HCT116 (cell line): ENCODE measurements around the gene TSPAN6. TPM values are rescaled to one million over a fixed set of nuclear protein-coding genes. Genes with fewer than 3 reads are reported as not detected.

Experiments used
- ATAC-seq: fragments of 200-7000 bp; cut with Tn5 transposase; 2 replicates; pipeline ENCODE4 v1.9.1; 2020; ENCODE audit warnings: mild to moderate bottlenecking, moderate library complexity
- BruUV-seq: library from RNA; stranded (reverse); fragments of 400-500 nt; replicated peaks from 2 replicates; lab custom pipeline; 2021; lab: Mats Ljungman, UMichigan
- CTCF ChIA-PET: fragments of 300-600 bp; sonication (Branson Sonifier 250); formaldehyde crosslinking; loops from one replicate; lab custom pipeline; 2021; ENCODE audit warnings: antibody characterized with exemption; lab: Charles Lee
- POLR2A ChIA-PET: fragments of 300-600, 350-600 bp; sonication (Branson Sonifier 250); formaldehyde crosslinking; loops from one replicate; lab custom pipeline; 2021; ENCODE audit warnings: antibody characterized with exemption; lab: Charles Lee
- RAD21 ChIA-PET, 2 experiments: fragments of 300-600 bp; sonication (Branson Sonifier 250); formaldehyde crosslinking; loops; one replicate each; lab custom pipeline; 2023; ENCODE audit warnings: low total read pairs in 2 of 2; ENCODE audit not compliant: uncharacterized antibody in 2 of 2, unreplicated experiment in 2 of 2, low non-redundant PET in 1 of 2; lab: Charles Lee
- DNase-seq: peaks from one replicate; pipeline ENCODE4 v3.0.0-alpha.2; 2010; ENCODE audit warnings: low read depth, low spot score
- H2AFZ ChIP-seq: fragments of 200-600 bp; shearing (Covaris generic), sonication (generic); 2 replicates; pipeline ENCODE4 v1.6.1; 2017; ENCODE audit warnings: low read depth, mixed run types, mixed read lengths, antibody characterized with exemption, low read length; ENCODE audit not compliant: poor library complexity, severe bottlenecking
- H3K27ac ChIP-seq: 2 replicates; pipeline ENCODE4 v1.5.1; 2012; ENCODE audit warnings: low read depth, low read length
- H3K27me3 ChIP-seq: fragments of 200-600 bp; sonication (generic); 2 replicates; pipeline ENCODE4 v1.6.1; 2016; ENCODE audit warnings: mixed run types, low read length, mixed read lengths; ENCODE audit not compliant: insufficient read depth
- H3K36me3 ChIP-seq, 2 experiments: fragments of 200-500 bp in 1 of 2; fragments of 200-600 bp in 1 of 2; sonication (Bioruptor generic) in 1 of 2; sonication (generic) in 1 of 2; 2 replicates each; pipeline versions ENCODE4 v1.5.1 to v1.6.1; 2014 to 2016; ENCODE audit warnings: low read length in 2 of 2, inconsistent platforms in 1 of 2, mixed read lengths in 1 of 2, mixed run types in 1 of 2; ENCODE audit not compliant: insufficient read depth in 2 of 2, control insufficient read depth in 1 of 2
- H3K4me1 ChIP-seq, 2 experiments: fragments of 200-600 bp in 1 of 2; sonication (generic) in 1 of 2; 2 replicates each; pipeline versions ENCODE4 v1.5.1 to v1.6.1; 2012 to 2017; ENCODE audit warnings: low read length in 2 of 2, inconsistent platforms in 1 of 2, mild to moderate bottlenecking in 1 of 2, mixed read lengths in 1 of 2, mixed run types in 1 of 2, moderate library complexity in 1 of 2; ENCODE audit not compliant: insufficient read depth in 2 of 2, control insufficient read depth in 1 of 2
- H3K4me2 ChIP-seq: fragments of 200-600 bp; sonication (generic); 2 replicates; pipeline ENCODE4 v1.6.1; 2017; ENCODE audit warnings: mixed run types, low read length, mixed read lengths
- H3K4me3 ChIP-seq, 2 experiments: fragments of 200-600 bp in 1 of 2; sonication (generic) in 1 of 2; replicated peaks in 1 of 2; 2 replicates each; pipeline ENCODE4 v1.5.1; 2011 to 2016; ENCODE audit warnings: low read length in 2 of 2, control low read depth in 1 of 2, low read depth in 1 of 2, mild to moderate bottlenecking in 1 of 2, mixed read lengths in 1 of 2, mixed run types in 1 of 2
- H3K79me2 ChIP-seq: fragments of 200-600 bp; sonication (generic); 2 replicates; pipeline ENCODE4 v1.6.1; 2017; ENCODE audit warnings: mild to moderate bottlenecking, mixed run types, low read length, moderate library complexity, mixed read lengths; ENCODE audit not compliant: insufficient read depth
- H3K9ac ChIP-seq: fragments of 200-600 bp; sonication (generic); 2 replicates; pipeline ENCODE4 v1.6.1; 2016; ENCODE audit warnings: low read length, mixed read lengths
- H3K9me2 ChIP-seq: fragments of 200-600 bp; sonication (generic), shearing (Covaris generic); 2 replicates; pipeline ENCODE4 v1.6.1; 2017; ENCODE audit warnings: mixed run types, mild to moderate bottlenecking, moderate library complexity; ENCODE audit not compliant: insufficient read depth
- H3K9me3 ChIP-seq, 2 experiments: fragments of 200-500 bp in 1 of 2; fragments of 200-600 bp in 1 of 2; sonication (Bioruptor generic) in 1 of 2; sonication (generic) in 1 of 2; 2 replicates each; pipeline ENCODE4 v1.6.1; 2014 to 2017; ENCODE audit warnings: low read length in 2 of 2, mixed read lengths in 2 of 2, inconsistent platforms in 1 of 2, low read depth in 1 of 2, mild to moderate bottlenecking in 1 of 2, mixed run types in 1 of 2, moderate library complexity in 1 of 2; ENCODE audit not compliant: control insufficient read depth in 1 of 2, insufficient read depth in 1 of 2
- H4K20me1 ChIP-seq: fragments of 200-600 bp; sonication (generic), shearing (Covaris generic); 2 replicates; pipeline ENCODE4 v1.6.1; 2017; ENCODE audit warnings: mixed run types, mild to moderate bottlenecking, moderate library complexity; ENCODE audit not compliant: insufficient read depth
- RAD21 ChIP-seq: IDR thresholded peaks from 2 replicates; pipeline ENCODE4 v1.6.1; 2012; ENCODE audit warnings: low read depth, mild to moderate bottlenecking
- SIN3A ChIP-seq: IDR thresholded peaks from 2 replicates; pipeline ENCODE4 v1.6.1; 2012; ENCODE audit warnings: low read depth
- YY1 ChIP-seq: IDR thresholded peaks from 2 replicates; pipeline ENCODE4 v1.6.1; 2011; ENCODE audit warnings: low read length, low read depth, moderate library complexity, mild to moderate bottlenecking; ENCODE audit not compliant: insufficient replicate concordance; ENCODE audit errors: extremely low read depth
- intact Hi-C: fragments of 100-400 bp; cut with micrococcal nuclease; formaldehyde crosslinking; loops from 2 replicates; pipeline ENCODE4 v1.10.0; 2022
- total RNA-seq: library from RNA; stranded (reverse); gene quantifications from one replicate; pipeline ENCODE4 v1.2.1, GENCODE V29; 2021; ENCODE audit not compliant: unreplicated experiment
- TF ChIP-seq, protein P1 (sequence below), 3 experiments: fragments of 200-600 bp in 1 of 3; sonication (generic) in 1 of 3; IDR thresholded peaks in 2 of 3; conservative IDR thresholded peaks in 1 of 3; 2 replicates each; pipeline ENCODE4 v1.5.1; 2012 to 2017; ENCODE audit warnings: low read depth in 2 of 3, low read length in 2 of 3, antibody characterized with exemption in 1 of 3, borderline replicate concordance in 1 of 3, control low read depth in 1 of 3, mild to moderate bottlenecking in 1 of 3, mixed read lengths in 1 of 3, mixed run types in 1 of 3, moderate library complexity in 1 of 3; ENCODE audit not compliant: insufficient read depth in 1 of 3
- TF ChIP-seq, protein P2 (sequence below): IDR thresholded peaks from 2 replicates; pipeline ENCODE4 v1.6.1; 2012
- TF ChIP-seq, protein P3 (sequence below): IDR thresholded peaks from 2 replicates; pipeline ENCODE4 v1.6.1; 2011; ENCODE audit warnings: mild to moderate bottlenecking, low read length, moderate library complexity; ENCODE audit not compliant: insufficient replicate concordance; ENCODE audit errors: extremely low read depth

Gene TSPAN6
- total RNA-seq, 1 experiment from 2014 or later = 25.0 TPM

GRCh38 chrX:100672966-100673365 is 36.4 kb upstream of the TSPAN6 start:
- RAD21 ChIA-PET = no interaction called here
- H3K4me2 ChIP-seq = no peak overlapping the region
- intact Hi-C loops = no loop called here
- ATAC-seq = no peak
- H3K4me1 ChIP-seq = peaks cover 0 to 31% of the 10 kb centered on the region in 2 experiments; a peak in 3 of 4 replicates
- H3K27me3 ChIP-seq = no peaks in the 10 kb centered on the region
- H3K79me2 ChIP-seq = no peaks in the 10 kb centered on the region
- no peaks in the 10 kb centered on the region for H3K9me3 ChIP-seq
- H3K9ac ChIP-seq = no peak overlapping the region
- H3K27ac ChIP-seq = no peak overlapping the region
- no peak overlapping the region for H3K4me3 ChIP-seq
- BruUV-seq = no TSS peak
- no peak for DNase-seq
- CTCF ChIA-PET = interaction anchor here (5.1 kb wide), 1 partner anchor 95 kb away, joined by 34 read pairs; no protein-coding TSS in a partner anchor
- H3K9me2 ChIP-seq = no peaks in the 10 kb centered on the region
- TF ChIP-seq, protein P1, sequence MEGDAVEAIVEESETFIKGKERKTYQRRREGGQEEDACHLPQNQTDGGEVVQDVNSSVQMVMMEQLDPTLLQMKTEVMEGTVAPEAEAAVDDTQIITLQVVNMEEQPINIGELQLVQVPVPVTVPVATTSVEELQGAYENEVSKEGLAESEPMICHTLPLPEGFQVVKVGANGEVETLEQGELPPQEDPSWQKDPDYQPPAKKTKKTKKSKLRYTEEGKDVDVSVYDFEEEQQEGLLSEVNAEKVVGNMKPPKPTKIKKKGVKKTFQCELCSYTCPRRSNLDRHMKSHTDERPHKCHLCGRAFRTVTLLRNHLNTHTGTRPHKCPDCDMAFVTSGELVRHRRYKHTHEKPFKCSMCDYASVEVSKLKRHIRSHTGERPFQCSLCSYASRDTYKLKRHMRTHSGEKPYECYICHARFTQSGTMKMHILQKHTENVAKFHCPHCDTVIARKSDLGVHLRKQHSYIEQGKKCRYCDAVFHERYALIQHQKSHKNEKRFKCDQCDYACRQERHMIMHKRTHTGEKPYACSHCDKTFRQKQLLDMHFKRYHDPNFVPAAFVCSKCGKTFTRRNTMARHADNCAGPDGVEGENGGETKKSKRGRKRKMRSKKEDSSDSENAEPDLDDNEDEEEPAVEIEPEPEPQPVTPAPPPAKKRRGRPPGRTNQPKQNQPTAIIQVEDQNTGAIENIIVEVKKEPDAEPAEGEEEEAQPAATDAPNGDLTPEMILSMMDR (IDR thresholded peaks at IDR 0.05 in 2 of 3, conservative IDR thresholded peaks at IDR 0.05 in 1 of 3; ENCODE audit: borderline replicate concordance in 1 of 3, insufficient read depth in 1 of 3, low read depth in 2 of 3, low read length in 2 of 3) = no peak
- TF ChIP-seq, protein P2, sequence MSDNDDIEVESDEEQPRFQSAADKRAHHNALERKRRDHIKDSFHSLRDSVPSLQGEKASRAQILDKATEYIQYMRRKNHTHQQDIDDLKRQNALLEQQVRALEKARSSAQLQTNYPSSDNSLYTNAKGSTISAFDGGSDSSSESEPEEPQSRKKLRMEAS = no peak
- no peak for TF ChIP-seq SIN3A
- TF ChIP-seq RAD21 = no peak
- no peak overlapping the region for H2AFZ ChIP-seq
- POLR2A ChIA-PET = no interaction called here
- no peaks in the 10 kb centered on the region for H3K36me3 ChIP-seq
- H4K20me1 ChIP-seq = no peaks in the 10 kb centered on the region

DNA sequence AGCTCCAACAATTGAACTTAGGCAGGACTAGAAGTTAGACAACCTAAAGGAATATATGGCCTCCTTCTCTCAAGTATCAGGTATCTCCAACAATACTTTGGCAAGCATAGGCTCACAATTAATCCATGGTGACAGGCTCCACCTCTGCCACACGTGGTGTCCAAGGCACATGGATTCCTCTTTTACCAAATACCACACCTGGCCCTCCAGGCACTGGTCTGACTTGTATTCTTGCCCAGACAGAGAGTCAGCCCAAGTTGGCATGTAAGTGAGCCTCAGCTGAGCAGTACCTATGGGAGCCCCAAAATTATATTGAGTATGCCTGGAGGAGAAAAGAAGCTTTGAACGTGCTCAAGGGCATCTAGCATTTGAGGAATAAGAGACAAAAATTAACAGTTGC is 27.0 kb upstream of the TSPAN6 start:
- TF ChIP-seq, protein P3, sequence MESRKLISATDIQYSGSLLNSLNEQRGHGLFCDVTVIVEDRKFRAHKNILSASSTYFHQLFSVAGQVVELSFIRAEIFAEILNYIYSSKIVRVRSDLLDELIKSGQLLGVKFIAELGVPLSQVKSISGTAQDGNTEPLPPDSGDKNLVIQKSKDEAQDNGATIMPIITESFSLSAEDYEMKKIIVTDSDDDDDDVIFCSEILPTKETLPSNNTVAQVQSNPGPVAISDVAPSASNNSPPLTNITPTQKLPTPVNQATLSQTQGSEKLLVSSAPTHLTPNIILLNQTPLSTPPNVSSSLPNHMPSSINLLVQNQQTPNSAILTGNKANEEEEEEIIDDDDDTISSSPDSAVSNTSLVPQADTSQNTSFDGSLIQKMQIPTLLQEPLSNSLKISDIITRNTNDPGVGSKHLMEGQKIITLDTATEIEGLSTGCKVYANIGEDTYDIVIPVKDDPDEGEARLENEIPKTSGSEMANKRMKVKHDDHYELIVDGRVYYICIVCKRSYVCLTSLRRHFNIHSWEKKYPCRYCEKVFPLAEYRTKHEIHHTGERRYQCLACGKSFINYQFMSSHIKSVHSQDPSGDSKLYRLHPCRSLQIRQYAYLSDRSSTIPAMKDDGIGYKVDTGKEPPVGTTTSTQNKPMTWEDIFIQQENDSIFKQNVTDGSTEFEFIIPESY = no peak
- no peak for TF ChIP-seq YY1
- TF ChIP-seq, protein P1 (IDR thresholded peaks at IDR 0.05 in 2 of 3, conservative IDR thresholded peaks at IDR 0.05 in 1 of 3; ENCODE audit: borderline replicate concordance in 1 of 3, insufficient read depth in 1 of 3, low read depth in 2 of 3, low read length in 2 of 3) = no peak
- H3K9me2 ChIP-seq = no peaks in the 10 kb centered on the region
- H4K20me1 ChIP-seq = no peaks in the 10 kb centered on the region
- H3K79me2 ChIP-seq = no peaks in the 10 kb centered on the region
- ChIA-PET RAD21 (no interaction called here), CTCF (no interaction called here), POLR2A (no interaction called here)
- no peak overlapping the region for H3K4me3 ChIP-seq
- H3K27me3 ChIP-seq = no peaks in the 10 kb centered on the region
- DNase-seq (no peak), ATAC-seq (no peak)
- no peaks in the 10 kb centered on the region for H3K9me3 ChIP-seq
- no peaks in the 10 kb centered on the region for H3K36me3 ChIP-seq
- no TSS peak for BruUV-seq
- no peak overlapping the region for H3K9ac ChIP-seq
- H2AFZ ChIP-seq = no peak overlapping the region
- no peaks in the 10 kb centered on the region for H3K4me1 ChIP-seq
- H3K27ac ChIP-seq = no peak overlapping the region
- intact Hi-C loops = no loop called here
- H3K4me2 ChIP-seq = no peak overlapping the region
